GM21447 (cell line): Measurements from ENCODE around the gene VWA8.
"Not testable (repeated sequence)": the region's sequence is repeated elsewhere in the genome, so short reads cannot be mapped to it uniquely, and the experiment has no call there.

Experiments used
- ATAC-seq: cut with Tn5 transposase; IDR thresholded peaks from one replicate; pipeline ENCODE4 v1.9.1; 2021; ENCODE audit not compliant: unreplicated experiment

VWA8 gene

GRCh38 chr13:41928323-41928722 is 32.6 kb downstream of the VWA8 start:
- ATAC-seq: no peak

GRCh38 chr13:41925014-41925413 is 35.9 kb downstream of the VWA8 start:
- ATAC-seq: no peak

GRCh38 chr13:41922894-41923293 is 38.0 kb downstream of the VWA8 start:
- not testable (repeated sequence) for ATAC-seq

- ATAC-seq: no peak
Observed at GRCh38 chr13:41919741-41920487, 41.0 kb downstream of the VWA8 start.

GRCh38 chr13:41919031-41919740 is 41.7 kb downstream of the VWA8 start:
- ATAC-seq: no peak

GRCh38 chr13:41917641-41918040 is 43.3 kb downstream of the VWA8 start:
- ATAC-seq: no peak

- ATAC-seq: peak; percentile 93
Observed at GRCh38 chr13:41916173-41916954, 44.5 kb downstream of the VWA8 start.

GRCh38 chr13:41915081-41915480 is 45.8 kb downstream of the VWA8 start:
- no peak for ATAC-seq

GRCh38 chr13:41914552-41914951 is 46.4 kb downstream of the VWA8 start:
- ATAC-seq: no peak

- no peak for ATAC-seq
Observed at GRCh38 chr13:41909506-41909905, 51.4 kb downstream of the VWA8 start.

GRCh38 chr13:41905600-41906254 is 55.2 kb downstream of the VWA8 start:
- peak; percentile 96 for ATAC-seq

- no peak for ATAC-seq
Observed at GRCh38 chr13:41900918-41901317, 60.0 kb downstream of the VWA8 start.

- not testable (repeated sequence) for ATAC-seq
Observed at GRCh38 chr13:41898411-41898810, 62.5 kb downstream of the VWA8 start.

- no peak for ATAC-seq
Observed at GRCh38 chr13:41897126-41897525, 63.8 kb downstream of the VWA8 start.

- no peak for ATAC-seq
Observed at GRCh38 chr13:41895478-41895877, 65.4 kb downstream of the VWA8 start.

GRCh38 chr13:41891119-41891518 is 69.8 kb downstream of the VWA8 start:
- ATAC-seq: no peak

GRCh38 chr13:41883147-41883546 is 77.8 kb downstream of the VWA8 start:
- no peak for ATAC-seq

GRCh38 chr13:41881890-41882289 is 79.0 kb downstream of the VWA8 start:
- ATAC-seq: not testable (repeated sequence)

GRCh38 chr13:41880966-41881365 is 79.9 kb downstream of the VWA8 start:
- no peak for ATAC-seq

GRCh38 chr13:41864658-41865057 is 96.3 kb downstream of the VWA8 start:
- ATAC-seq: no peak

GRCh38 chr13:41862659-41863058 is 98.2 kb downstream of the VWA8 start:
- not testable (repeated sequence) for ATAC-seq
